ENCODE measurements around the gene YTHDC2. TPM values are rescaled to one million over a fixed set of nuclear protein-coding genes. Genes with fewer than 3 reads are reported as not detected.

Gene YTHDC2
- total RNA-seq, 1 donor from 2014 or later = 7.3 TPM

DNA sequence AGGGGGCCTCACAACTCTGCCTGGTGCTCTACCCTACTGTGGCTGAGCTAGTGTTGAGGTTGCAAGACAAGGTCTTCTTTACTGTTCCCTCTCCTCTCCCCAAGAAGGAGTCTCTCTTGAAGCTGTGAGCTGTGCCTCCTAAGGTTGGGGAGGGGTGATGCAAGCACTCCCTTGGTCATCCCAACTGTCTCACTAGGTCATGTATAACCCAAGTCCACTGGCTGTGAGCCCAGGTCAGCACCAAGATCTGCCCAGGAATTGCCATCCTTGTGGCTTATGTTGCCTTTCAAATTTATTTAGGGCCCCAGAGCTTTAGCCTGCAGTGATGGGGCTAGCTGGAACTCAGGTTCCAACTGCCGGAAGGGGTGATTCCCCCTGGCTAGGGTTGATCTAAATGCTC, 10.3 kb upstream of the YTHDC2 start:
- TF ChIP-seq, protein P1, sequence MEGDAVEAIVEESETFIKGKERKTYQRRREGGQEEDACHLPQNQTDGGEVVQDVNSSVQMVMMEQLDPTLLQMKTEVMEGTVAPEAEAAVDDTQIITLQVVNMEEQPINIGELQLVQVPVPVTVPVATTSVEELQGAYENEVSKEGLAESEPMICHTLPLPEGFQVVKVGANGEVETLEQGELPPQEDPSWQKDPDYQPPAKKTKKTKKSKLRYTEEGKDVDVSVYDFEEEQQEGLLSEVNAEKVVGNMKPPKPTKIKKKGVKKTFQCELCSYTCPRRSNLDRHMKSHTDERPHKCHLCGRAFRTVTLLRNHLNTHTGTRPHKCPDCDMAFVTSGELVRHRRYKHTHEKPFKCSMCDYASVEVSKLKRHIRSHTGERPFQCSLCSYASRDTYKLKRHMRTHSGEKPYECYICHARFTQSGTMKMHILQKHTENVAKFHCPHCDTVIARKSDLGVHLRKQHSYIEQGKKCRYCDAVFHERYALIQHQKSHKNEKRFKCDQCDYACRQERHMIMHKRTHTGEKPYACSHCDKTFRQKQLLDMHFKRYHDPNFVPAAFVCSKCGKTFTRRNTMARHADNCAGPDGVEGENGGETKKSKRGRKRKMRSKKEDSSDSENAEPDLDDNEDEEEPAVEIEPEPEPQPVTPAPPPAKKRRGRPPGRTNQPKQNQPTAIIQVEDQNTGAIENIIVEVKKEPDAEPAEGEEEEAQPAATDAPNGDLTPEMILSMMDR (conservative IDR thresholded peaks at IDR 0.05; ENCODE audit: low read depth, low read length) = no peak

DNA sequence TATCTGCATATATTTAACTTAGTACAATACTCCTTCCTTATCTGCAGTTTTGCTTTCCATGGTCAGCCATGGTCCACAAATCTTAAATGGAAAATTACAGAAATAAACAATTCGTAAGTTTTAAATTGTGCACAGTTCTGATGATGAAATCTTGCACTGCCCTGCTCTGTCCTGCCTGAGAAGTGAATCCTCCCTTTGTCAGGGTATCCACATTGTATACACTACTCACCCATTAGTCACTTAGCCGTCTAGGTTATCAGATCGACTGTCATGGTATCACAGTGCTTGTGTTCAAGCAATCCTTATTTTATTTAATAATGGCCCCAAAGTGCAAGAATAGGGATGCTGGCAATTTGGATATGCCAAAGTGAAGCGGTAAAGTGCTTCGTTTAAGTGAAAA, 8.3 kb upstream of the YTHDC2 start:
- no peak overlapping the region for H3K4me3 ChIP-seq (ENCODE audit: low read depth, low read length)
- no peak for DNase-seq (ENCODE audit: low read depth)
- TF ChIP-seq, protein P1 (conservative IDR thresholded peaks at IDR 0.05; ENCODE audit: low read depth, low read length) = no peak

More for the DNA sequence above, 10.3 kb upstream of the YTHDC2 start:
- H3K4me3 ChIP-seq (ENCODE audit: low read depth, low read length) = no peak overlapping the region
- no peak for DNase-seq (ENCODE audit: low read depth)

DNA sequence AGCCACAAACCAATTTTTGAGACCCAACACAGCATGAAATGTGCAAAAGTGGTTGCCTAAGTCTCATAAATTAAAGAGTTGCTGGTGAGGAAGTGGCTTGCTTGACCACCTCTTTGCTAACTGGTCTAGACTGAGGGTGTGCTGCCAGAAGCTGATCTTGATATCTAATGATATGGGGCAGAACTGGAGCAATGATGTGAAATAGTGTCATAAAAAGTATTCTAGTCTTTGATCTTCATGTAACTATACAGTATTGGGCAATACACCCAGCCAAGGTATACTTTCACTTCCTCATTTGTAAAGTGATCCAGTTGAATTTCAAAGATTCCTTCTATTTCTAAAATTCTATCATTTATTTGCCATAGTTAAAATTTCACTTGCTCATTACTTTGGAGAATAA, 5.9 kb upstream of the YTHDC2 start:
- DNase-seq (ENCODE audit: low read depth) = no peak
- TF ChIP-seq, protein P1 (conservative IDR thresholded peaks at IDR 0.05; ENCODE audit: low read depth, low read length) = no peak
- H3K4me3 ChIP-seq (ENCODE audit: low read depth, low read length) = no peak overlapping the region

DNA sequence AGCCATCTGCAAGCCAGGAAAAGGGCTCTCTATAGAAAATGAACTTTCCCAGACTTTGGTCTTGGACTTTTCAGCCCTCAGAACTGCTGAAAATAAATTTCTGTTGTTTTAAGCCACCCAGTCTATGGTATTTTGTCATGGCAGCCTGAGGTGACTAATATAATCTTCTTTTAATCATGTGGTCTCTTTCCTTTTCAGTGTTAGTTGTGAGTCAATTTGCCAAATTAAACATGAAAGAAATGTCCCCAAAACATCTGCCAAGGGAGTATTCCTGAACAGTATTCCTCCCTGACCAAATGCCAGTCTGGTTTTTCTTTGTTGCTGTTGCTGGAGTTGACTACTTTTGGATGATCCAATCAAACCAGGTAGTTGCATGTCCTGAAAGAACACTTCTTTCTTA, 4.7 kb upstream of the YTHDC2 start:
- DNase-seq (ENCODE audit: low read depth) = no peak
- no peak overlapping the region for H3K4me3 ChIP-seq (ENCODE audit: low read depth, low read length)
- TF ChIP-seq, protein P1 (conservative IDR thresholded peaks at IDR 0.05; ENCODE audit: low read depth, low read length) = no peak

DNA sequence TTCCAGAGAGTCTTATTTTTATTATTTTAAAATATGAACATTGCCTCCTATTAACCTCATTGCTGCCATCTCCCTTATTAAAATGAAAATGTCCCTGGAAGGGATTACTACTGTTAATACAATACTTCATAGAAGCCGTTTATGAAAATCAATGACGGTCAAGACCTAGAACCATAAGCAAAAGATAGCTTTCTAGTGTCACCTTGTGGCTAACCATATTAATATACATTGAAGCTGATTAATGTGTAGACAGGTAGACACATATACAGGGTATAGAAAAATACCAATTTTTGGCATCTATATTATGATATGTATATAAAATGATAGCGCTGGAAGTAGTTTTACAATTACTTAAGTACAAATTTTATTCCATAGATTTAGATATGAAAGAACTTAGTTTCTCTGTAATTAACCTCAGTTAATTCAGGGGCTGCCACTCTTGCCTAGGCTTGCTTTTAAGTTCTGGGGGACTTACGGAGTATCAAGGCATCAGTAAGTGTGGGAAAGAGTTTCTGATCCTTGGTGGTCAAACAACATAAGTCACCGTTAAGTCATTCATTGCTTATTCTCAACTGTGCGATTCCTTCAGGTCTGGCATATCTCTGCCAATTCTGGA, 2.5 kb upstream of the YTHDC2 start:
- no peak for DNase-seq (ENCODE audit: low read depth)
- TF ChIP-seq, protein P1 (conservative IDR thresholded peaks at IDR 0.05; ENCODE audit: low read depth, low read length) = peak; percentile 52
- no peak overlapping the region for H3K4me3 ChIP-seq (ENCODE audit: low read depth, low read length)

DNA sequence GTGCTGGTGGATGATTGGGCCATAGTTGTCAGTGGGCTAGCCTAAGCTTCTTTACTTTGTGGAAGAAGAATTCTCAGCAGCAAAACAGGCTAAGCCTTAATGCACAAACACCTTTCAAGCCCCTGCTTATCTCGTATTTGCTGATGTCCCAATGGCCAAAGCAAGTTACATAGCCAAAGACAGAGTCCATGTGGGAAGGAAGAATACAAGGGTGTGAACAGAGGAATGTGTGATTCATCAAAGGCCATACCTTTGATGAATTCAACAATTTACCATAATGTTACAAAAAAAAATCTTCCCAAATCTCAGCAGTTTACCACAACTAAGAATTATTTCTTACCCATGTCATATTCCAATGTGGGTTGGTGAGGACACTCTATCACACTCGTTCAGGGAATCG, 1.2 kb upstream of the YTHDC2 start:
- no peak for DNase-seq (ENCODE audit: low read depth)
- TF ChIP-seq, protein P1 (conservative IDR thresholded peaks at IDR 0.05; ENCODE audit: low read depth, low read length) = no peak
- no peak overlapping the region for H3K4me3 ChIP-seq (ENCODE audit: low read depth, low read length)

DNA sequence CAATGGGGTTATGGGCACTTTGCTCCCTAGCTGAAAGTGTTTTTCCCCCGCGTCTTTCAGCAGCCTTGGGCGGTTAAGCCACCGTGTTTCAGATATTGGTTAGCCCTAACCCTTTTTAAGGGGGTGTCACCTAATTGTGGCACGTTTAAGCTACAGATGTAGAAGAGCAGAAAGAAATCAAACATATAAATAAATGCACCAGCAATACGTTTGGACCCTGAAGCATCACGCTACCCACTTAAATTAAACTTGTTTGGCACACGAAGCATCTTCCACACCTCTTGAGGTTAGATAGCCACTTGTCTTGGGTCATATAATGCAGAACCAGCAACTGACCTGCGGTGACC, 768 bp downstream of the YTHDC2 start:
- TF ChIP-seq, protein P1 (conservative IDR thresholded peaks at IDR 0.05; ENCODE audit: low read depth, low read length) = no peak
- DNase-seq (ENCODE audit: low read depth) = no peak
- peak overlapping the region; percentile 77 for H3K4me3 ChIP-seq (ENCODE audit: low read depth, low read length)
